ENCODE data around the gene AFF2. TPM values are rescaled to one million over a fixed set of nuclear protein-coding genes. Genes with fewer than 3 reads are reported as not detected.

The AFF2 gene
- total and polyA plus RNA-seq, 11 donors, result under 0.01 to 0.83 (median 0.07) TPM

DNA sequence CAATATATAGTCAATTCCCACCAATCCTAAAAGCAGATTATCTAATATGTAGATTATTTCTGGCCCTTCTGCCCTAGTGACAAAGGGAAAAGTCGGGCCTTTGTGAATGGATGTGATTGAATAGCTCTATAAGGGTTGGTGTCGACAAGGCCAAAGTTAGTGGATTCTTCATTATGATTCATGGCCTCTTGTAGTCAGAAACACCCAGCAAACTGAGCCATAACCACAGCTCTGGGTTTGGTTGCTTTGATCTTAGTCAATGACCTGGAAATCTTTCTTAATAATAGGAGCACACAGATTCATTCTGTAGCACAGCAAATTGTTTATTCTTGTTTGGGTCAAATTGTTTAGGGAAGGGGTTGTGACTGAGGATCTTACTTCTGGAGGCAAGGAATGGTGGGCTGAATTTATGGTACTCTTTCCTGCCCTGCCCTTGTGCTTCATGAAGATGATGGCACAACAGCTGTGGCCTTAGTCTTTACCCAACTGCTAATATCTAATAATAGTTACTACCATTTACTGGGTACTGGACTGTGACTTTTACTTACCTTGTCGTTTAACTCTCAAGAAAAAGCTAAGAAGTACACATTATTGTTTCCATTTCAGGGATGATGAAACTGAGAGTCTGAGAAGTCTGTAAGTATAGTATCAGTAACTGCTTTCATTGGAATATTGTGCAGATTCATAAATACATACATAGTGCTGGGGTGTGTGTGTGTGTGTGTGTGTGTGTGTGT lies 74.0 kb downstream of the AFF2 start:
- no peaks in the 10 kb centered on the region for H3K4me1 ChIP-seq
- no peak overlapping the region for H3K4me3 ChIP-seq
- ATAC-seq (no peak), DNase-seq (no peak)
- H3K27ac ChIP-seq, result no peak overlapping the region
- H3K36me3 ChIP-seq, result no peaks in the 10 kb centered on the region
- WGBS, 4 donors, result 46 to 84% (median 60%) methylated on average over 3 of the region's 3 CpGs
- no peaks in the 10 kb centered on the region for H3K27me3 ChIP-seq
- intact Hi-C loops (cut with DNase I), result no loop called here
- TF ChIP-seq, protein P1, sequence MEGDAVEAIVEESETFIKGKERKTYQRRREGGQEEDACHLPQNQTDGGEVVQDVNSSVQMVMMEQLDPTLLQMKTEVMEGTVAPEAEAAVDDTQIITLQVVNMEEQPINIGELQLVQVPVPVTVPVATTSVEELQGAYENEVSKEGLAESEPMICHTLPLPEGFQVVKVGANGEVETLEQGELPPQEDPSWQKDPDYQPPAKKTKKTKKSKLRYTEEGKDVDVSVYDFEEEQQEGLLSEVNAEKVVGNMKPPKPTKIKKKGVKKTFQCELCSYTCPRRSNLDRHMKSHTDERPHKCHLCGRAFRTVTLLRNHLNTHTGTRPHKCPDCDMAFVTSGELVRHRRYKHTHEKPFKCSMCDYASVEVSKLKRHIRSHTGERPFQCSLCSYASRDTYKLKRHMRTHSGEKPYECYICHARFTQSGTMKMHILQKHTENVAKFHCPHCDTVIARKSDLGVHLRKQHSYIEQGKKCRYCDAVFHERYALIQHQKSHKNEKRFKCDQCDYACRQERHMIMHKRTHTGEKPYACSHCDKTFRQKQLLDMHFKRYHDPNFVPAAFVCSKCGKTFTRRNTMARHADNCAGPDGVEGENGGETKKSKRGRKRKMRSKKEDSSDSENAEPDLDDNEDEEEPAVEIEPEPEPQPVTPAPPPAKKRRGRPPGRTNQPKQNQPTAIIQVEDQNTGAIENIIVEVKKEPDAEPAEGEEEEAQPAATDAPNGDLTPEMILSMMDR (IDR thresholded peaks at IDR 0.05), result no peak
- no peak for TF ChIP-seq POLR2A (IDR thresholded peaks at IDR 0.05)
- no peaks in the 10 kb centered on the region for H3K9me3 ChIP-seq

DNA sequence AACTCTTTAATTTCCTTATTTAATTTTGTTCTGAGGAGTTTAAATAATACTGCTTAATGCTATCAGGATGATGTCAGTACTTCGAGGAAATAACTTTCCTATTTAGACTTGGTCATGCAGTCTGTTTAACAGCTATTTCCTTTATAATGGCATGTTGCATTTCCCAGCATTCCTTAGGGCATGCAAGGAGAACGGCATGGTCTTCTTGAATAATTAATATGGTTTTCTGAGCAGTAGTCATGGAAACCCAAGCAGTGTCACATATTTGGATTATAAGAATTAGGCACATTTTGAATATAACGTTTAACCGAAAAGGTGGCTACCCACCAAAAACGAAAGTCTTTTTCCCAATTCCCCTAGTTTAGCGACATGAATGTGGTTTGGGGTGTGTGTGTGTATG lies 76.0 kb downstream of the AFF2 start:
- no peaks in the 10 kb centered on the region for H3K27me3 ChIP-seq
- H3K4me3 ChIP-seq, result no peak overlapping the region
- H3K36me3 ChIP-seq, result no peaks in the 10 kb centered on the region
- no peaks in the 10 kb centered on the region for H3K4me1 ChIP-seq
- no peak overlapping the region for H3K27ac ChIP-seq
- no peak for ATAC-seq
- H3K9me3 ChIP-seq, result no peaks in the 10 kb centered on the region
- intact Hi-C loops (cut with DNase I), result no loop called here
- no peak for DNase-seq
- TF ChIP-seq, protein P1 (IDR thresholded peaks at IDR 0.05), result no peak
- TF ChIP-seq POLR2A (IDR thresholded peaks at IDR 0.05), result no peak
- WGBS, 4 donors, result 66 to 83% (median 72%) methylated on average over 6 of the region's 6 CpGs

DNA sequence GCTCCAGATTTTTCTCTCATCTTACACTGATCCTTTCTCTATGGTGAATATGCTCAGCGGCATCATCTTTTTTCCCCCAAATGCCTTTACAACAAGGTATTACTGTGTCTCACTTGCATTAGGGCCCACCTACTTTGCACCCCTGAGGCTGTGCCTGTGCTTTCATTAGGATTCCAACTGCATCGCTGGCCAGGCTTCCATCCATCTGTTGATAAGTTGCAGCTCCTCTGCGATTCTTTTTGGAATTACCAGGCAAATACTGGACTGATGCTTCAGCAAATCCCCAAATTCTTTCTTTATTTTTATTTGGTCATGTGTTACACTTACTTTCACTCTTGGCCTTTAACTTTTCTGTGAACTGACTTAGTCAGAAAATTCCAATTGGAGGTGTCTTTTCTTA lies 77.3 kb downstream of the AFF2 start:
- no peaks in the 10 kb centered on the region for H3K9me3 ChIP-seq
- TF ChIP-seq, protein P1 (IDR thresholded peaks at IDR 0.05), result no peak
- no peak for TF ChIP-seq POLR2A (IDR thresholded peaks at IDR 0.05)
- intact Hi-C loops (cut with DNase I), result no loop called here

DNA sequence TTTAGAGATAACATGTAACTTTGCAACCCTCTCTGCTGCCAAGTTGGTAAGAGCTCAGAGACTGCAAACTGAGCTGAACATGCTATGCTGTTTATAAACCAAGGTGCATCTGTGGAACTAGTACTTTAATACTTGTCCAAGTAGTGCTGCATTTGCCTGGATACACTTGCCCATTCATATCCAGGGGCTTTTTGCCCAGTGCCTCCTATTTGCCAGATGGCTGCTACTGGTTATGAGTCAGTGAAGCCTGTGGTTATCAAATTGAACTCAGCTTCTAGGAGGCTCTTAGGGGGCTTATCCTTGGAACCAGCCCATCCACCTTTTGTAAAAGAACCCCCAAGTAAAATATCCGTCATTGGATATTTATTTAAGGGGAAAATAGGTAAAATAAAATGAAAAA lies 79.6 kb downstream of the AFF2 start:
- Histone ChIP-seq H3K27ac (no peak overlapping the region), H3K27me3 (no peaks in the 10 kb centered on the region), H3K9me3 (no peaks in the 10 kb centered on the region), H3K36me3 (no peaks in the 10 kb centered on the region), H3K4me1 (no peaks in the 10 kb centered on the region), H3K4me3 (no peak overlapping the region)
- DNase-seq, result no peak
- TF ChIP-seq POLR2A (IDR thresholded peaks at IDR 0.05), result no peak
- TF ChIP-seq, protein P1 (IDR thresholded peaks at IDR 0.05), result no peak
- 0 to 80% (median 39%) methylated on average over 1 of the region's 1 CpG for WGBS, 4 donors
- intact Hi-C loops (cut with DNase I), result no loop called here
- ATAC-seq, result no peak

More for the DNA sequence above, 77.3 kb downstream of the AFF2 start:
- WGBS, 4 donors, result 67 to 74% (median 69%) methylated on average over 3 of the region's 3 CpGs
- Histone ChIP-seq H3K4me3 (no peak overlapping the region), H3K4me1 (no peaks in the 10 kb centered on the region), H3K36me3 (no peaks in the 10 kb centered on the region), H3K27ac (no peak overlapping the region), H3K27me3 (no peaks in the 10 kb centered on the region)
- no peak for DNase-seq
- no peak for ATAC-seq
